Activated CD8-positive, alpha-beta memory T cell treated with anti-CD3 and anti-CD28 coated beads, Interleukin-2, amount 50 U/mL, for 24 hours (primary cell): ENCODE results near the gene NCKAP5.

Source experiments
- DNase-seq: peaks from one replicate; pipeline ENCODE4 v3.0.0-alpha.2; 2020; ENCODE audit errors: extremely low read depth

NCKAP5 gene

DNA sequence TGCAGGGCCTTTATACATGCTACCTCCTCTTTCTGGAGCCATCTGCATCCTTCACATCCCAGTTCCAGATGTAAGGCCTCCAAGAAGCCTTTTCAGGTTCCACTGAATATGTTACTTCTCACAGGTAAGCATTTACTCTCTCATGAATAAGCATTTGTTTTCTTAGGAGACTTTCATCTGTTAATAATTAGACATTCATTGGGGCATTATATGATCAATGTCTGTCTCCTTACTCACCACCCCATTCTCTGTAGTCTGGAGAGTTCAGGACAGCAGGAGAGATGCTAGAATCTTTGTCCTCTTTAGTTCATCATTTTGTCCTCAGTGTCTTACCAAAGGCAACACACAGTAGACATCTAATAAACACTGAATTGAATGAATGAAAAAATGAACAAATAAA, 185.7 kb downstream of the NCKAP5 start:
- no peak for DNase-seq

DNA sequence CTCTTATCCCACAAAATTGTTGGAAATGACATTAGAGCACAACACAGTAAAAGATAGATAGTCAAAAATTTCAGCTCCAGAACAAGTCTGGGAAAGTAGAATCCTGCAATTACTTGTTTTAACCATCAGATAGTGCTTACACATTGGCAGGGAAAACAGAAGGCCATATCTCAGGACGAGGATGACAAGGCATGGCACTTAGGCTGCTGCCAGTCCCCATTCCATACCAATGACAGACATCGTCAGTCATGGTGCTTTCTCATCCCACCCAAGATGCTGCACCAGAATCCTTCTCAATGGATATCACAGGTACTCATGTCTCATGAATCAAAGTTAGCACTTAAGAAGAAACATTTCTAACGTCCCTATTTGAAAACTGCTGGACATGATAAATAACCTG, 187.3 kb downstream of the NCKAP5 start:
- DNase-seq = no peak

DNA sequence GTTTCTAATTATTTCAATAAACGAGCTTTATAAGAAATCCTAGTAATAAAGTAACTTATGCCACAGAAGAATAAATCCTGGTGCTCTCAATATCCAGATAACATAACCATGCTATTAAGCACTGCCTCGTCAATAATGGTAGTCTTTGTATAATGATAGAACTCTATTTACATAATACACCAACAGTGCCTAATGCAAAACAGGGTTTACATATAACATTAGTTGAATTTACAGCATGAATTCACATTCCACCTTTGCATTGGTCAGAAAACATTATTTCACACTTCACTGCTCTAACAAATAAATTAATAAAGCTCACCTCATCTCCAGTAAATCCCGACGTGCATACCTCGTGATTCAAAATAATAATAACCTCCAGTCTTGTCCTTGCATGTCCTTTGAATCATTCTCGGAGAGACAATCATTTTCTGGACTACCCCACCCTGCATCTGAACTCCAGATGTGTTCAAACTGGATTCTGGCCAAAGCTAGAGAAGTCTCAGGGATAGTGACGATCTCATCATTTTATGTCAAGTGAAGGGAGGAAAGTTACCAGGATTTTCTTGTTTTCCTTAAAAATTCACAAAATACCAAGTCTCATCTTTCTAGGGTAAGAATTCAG, 189.2 kb downstream of the NCKAP5 start:
- DNase-seq = no peak

DNA sequence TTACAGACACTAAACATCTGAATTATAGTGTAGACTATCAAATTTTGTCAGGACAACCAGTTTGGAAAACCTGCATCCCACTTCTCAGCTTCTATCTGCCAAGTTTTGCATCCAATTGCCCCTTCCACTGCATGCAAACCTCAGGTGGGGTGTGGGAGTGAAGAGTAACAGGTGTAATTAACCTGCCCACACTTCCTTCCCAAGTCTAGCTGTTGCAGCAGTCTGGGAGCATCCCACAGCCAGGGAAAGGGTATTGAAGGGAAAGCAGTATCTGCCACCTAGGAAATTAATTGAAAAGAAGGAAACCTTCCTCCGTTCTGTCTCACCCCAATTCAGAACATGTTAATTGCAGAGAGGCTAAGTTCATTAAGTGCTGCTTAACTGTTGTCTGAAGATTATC, 189.9 kb downstream of the NCKAP5 start:
- DNase-seq = no peak

DNA sequence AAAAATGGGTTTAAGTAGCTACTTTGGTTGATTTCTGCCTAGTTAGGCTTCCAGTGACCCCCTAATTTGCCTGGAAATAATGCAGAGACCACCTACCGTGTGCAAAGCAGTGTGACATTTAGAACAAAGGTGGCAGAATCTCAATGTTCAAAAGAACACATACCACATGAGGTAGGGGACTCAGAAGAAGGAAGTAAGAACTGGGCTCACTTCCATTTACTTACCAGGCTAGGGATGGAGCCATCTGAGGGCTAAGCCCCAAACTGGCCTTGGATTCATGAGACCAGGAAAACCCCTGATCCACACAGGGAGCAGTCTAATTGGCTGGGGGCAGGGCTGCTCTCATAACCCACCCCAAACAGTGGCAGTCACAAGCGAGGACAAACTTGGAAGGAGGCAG, 190.7 kb downstream of the NCKAP5 start:
- no peak for DNase-seq

DNA sequence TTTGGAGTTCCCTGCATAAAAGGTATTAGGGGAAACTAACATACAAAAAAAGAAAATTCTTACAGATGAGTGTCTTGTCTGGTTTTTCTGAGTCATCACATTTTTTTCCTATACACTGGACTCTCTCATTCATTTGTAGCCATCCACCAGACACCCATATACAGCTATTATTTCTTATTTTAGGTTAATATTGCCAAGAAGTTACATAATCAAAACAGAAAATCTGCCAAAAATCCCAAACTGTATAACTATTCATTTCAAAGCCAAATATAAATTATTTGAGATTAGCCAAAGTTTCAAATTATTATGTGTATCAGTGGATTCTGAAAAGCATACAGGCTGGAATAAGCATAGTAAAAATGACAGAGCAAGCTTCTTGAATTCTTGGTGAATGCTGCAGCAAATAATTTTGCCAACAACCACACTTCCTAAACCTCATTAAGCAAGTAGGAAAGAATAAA, 191.2 kb downstream of the NCKAP5 start:
- DNase-seq = no peak

DNA sequence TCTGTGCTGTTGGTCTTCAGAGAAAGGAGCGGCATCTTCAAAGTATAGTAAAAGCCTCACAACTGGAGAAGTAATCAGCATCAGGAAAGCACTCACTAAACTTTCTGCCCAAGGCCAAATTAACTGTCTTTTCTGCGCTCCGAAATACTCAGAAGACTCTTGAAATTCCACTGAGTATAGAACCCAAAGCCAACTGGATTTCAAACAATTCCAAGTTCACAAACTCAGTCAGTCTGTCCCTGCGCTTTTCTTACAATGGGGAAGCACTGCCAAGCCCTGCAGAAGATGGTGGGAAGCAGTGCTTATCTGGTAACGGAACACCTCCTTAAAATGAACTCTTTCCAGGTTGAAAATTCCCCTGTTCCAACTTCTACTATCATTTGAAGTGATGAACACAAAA, 193.5 kb downstream of the NCKAP5 start:
- no peak for DNase-seq

DNA sequence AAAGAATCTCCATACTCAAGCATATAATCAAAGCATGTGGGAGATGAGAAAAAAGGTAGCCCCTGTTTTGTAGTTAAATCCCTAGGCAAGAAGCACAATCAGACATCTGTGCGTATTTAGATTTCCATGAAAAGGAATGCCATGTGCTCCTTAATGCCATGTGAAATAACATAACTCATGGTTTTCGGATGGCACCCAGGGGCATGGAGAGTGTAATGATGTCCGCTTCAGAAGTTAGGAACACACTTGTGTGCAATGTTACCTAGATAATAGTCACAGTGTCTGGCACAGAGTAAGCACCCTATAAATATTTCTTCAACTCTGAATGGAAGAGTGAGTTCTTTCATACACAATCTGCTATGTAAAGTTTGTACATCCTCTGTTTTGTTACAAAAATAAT, 197.0 kb downstream of the NCKAP5 start:
- no peak for DNase-seq

DNA sequence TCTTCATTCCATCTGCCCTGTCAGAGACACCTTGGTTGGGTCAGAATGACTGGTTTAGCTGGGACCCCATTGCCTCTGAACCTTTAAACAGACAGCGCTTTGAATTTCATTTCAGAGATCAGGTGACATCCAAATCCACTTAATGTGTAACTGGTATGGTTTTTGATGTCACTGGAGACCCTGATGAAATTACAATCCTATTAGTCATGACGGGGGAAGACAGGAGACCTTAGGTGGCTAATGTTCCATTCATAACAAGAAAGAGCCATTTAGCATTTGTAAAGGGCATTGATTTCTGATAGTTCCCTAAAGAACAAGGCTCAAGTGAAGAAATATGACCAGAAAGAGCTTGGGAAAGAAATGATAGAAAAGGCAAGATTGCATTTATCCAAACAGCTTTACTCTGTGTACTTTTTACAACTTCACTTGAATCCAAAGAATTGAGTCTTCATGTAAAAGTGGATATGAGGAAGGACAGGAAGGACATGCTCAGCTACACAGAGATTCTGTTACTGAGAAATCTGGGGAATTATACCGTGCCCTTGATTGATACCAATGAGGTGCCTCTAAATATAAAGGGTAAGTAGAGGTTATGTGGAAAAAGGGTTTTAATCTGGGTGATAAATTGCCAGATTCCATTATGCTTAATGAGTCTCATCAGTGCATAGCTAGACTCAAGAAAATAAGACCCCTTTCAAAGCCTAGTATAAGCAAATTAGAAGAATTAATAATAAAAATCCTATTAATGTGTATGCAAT, 198.2 kb downstream of the NCKAP5 start:
- DNase-seq = no peak

DNA sequence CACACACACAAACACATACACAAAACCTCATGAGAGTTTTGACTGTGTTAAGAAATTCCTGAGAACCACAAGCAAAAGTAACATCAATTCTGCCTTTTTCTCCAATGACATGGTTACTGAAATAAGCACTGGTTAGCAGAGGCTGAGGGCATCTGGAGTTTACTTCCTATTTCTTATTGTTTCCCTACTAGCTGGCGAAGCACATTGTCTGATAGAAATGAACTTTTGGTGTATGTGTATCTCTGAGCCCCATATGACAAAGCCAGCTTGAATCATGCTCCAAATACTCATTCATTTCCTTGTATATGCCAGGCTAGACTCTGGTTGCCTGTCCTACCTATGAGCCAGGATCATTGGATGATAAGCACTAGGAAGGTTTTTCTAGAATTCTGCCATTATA, 203.1 kb downstream of the NCKAP5 start:
- DNase-seq = no peak

DNA sequence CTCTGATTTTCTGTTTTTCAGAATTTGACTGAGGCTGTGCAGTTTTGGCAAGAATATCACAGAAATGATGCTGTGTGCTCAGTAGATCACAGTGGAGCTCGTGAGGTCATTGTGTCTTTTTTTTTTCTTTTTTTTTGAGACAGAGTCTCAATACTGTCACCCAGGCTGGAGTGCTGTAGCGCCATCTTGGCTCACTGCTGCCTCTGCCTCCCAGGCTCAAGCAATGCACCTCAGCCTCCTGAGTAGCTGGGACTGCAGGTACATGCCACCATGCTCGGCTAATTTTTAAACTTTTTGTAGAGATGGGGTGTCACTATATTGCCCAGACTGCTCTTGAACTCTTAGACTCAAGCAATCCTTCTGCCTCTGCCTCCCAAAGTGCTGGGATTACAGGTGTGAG, 203.6 kb downstream of the NCKAP5 start:
- no peak for DNase-seq

DNA sequence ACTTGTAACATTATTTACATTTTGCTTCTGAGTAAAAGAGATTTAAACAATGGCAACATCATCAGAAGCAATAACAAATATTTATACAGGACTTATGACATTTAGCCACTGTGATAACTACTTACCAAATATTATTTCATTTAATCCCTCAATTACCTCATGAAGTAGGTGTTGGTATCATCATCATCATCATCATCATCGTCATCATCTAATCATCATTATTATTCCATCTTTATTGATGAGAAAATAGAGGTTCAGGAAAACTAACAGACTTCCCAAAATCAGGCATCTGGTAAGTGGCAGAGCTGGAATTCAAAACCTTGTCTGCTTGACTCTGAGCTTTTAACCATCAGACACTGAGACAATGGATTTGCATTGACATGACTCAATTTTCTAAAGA, 204.4 kb downstream of the NCKAP5 start:
- DNase-seq = no peak

DNA sequence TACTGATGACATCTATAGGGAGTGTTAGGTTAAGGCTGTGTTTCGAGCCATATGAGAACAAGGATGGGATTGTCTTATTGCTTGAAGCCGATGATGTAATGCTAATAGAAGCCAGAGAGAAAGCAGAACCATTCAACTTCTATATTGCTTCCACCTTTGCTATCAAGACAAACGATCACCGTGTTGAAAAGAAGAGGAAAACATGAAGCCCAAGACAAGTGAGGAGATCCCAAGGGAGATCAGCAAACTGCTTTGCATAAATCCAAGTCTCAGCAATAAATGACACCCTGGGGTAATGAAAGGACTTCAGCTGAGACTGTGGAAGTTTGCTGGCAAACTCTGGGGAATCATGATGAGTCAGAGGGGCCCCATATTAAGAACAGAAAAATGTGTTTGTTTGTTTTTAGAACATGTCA, 206.2 kb downstream of the NCKAP5 start:
- no peak for DNase-seq

DNA sequence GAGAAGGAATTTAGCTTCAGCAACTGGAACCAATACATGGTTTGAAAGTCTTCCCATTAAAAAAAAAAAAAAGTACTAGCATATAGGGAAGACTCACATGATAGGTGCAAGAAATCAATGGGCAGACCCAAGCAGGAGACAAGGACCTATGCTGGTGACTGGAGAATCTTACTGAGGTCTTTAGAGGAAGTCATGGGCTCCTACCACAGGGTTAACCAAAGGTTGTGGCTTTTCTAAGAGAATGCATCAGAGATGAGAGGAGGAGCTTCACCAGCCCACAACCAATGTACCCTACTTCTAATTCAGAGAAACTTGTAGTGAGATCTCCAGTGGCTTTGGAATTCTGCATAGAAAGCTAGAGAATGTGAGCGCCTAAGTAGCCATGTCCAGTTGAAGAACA, 207.4 kb downstream of the NCKAP5 start:
- DNase-seq = no peak

DNA sequence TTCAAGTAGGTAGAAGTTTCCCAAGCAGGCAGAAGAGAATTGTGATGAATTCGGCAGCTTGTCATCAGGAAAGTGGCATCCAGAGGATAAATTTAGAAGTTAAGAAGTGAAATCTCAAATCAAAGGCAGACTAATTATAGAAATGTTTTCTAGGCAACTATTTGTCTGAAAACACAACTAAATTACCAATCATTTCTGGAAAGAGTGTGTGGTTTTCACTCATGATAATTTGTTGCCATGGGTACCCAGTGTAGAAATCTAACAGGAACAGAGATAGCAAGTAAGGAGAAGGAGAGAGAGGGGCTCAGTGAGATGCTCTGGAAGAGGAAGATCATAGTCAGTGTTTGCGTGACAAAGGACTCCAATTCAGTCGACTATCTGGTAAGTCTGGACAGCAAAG, 208.1 kb downstream of the NCKAP5 start:
- no peak for DNase-seq

DNA sequence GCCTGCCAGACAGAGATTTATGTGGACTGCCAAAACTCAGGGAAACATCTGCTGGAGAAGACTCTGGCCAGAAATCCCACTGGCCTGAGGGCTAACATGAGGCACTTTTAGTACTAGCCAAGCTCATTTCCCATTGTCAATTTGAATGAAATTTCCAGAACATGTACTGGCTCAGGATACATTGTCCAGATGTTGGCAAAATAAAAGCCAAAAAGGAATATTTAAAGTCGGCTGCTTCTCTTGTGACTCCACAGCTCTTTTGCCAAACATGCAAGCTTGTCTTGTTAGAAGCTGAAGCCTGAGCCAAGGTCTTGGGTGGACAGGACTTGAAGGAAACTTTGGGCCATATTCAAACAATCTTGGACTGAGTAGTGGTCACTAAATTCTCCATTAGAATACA, 215.5 kb downstream of the NCKAP5 start:
- no peak for DNase-seq

DNA sequence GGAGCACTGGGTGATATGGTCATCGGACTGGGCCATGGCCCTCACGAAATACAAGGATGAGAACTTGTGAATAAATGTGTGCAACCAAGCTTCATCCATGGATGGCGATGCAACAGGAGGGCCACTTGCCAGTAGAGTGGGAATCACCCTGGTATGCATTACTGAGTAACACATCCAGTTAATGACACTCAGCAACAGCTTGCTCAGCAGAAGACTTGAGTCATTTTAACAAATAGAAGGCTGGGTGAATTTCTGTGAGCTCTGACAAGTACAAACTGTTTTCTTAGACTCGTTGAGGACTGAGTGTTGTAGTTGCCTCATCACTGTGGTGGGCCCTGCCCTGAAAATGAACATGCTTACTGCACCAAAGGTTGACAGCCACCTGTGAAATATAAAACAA, 221.6 kb downstream of the NCKAP5 start:
- DNase-seq = no peak

DNA sequence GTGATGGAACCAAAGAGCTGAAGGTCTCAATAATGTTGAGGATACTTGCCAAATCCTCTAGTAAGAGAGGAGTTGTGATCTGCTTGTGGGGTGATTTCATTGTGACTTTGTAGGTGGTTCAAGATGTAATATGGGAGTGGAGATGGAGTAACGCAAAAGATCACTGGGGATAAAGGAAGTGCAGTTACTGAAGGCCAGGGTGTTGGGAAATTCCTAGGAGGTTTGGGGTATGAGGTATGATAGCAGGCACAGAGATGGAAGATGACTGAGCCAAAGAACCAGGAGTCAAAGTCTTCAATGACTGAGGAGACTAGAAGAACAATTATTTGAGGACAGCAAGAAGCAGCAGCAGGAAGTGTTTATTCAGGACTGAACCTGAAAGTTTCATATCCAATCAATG, 222.6 kb downstream of the NCKAP5 start:
- DNase-seq = no peak

DNA sequence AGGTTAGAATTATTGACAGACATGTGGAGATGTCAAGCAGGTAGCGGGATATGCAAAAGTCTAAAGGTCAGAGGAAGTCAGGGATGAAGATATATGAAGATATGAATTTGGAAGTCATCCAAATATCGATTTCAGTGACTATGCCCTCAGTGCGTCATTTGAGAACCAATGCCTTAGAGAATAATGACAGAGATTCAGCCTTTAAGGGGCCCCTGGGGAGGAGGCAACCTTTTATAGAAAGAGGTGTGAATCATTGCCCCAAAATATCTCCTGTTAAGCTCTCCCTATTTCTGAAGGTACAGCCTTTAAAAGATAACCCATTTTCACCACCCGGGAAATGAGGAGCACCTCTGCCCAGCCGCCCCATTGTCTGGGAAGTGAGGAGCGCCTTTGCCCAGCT, 223.4 kb downstream of the NCKAP5 start:
- DNase-seq = no peak

DNA sequence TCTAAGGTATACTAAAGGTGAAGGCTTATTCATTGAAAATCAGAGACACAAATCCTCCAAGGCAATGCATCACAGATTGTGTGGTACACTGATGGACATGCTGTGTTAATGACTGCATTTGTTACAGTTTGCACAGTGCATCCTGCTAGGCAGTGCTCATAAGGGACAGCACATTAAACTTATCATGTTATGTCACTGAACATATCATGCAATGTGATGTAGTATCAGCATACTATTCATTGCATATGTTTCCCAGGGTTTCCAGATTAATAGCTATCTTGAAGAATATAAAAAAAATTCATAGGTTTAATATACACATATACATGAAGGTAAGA, 225.3 kb downstream of the NCKAP5 start:
- no peak for DNase-seq

DNA sequence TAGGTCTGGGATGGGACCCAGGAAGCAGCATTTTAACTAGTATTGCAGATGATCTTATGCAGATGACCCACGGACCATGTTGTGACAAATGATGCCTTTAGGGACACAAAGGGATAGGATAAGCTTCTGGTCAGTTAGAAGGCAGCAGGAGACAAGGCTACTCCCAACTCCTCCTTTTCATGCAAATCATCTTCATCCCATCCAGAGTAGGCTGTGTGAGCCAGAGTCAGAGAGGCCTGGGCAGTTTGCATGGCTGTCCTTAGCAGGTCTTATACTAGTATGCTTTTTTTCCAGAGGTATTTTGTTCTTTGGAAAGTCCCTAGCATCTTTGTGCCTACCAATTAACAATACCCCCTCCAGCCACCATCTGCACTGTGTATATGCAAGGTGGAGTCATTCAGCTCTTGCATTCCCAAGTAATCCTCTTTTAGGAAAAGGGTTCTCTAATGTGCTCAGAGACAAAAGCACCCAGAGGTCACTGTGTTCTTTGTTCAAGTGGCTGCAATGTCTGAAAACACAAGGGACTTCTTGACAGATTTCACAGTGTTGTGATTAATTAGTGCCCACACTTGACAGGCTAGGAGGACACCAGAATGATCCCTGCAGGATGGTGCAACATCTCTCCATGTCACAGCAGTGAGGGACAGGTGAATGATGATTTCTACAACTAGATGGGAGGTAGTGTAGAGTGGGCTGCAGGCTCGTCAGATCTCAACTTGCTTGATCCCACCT, 225.8 kb downstream of the NCKAP5 start:
- DNase-seq = no peak

DNA sequence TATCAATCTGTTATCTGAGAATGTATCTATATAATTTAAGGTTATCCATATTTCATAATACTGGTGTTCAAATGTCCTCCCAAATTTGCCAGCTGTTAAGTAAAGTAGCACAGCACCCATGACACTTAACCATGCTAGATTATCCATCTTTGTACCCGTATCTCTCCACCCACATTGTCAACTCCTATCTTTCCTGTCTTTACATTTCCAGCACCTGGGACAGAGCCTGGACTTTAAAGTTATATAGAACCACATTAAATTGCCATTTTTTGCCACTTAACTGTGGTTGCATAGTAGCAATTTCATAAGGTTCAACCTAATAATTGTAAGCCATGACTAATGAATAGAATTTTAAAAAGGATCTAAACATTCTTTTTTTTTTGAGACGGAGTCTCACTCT, 226.7 kb downstream of the NCKAP5 start:
- no peak for DNase-seq

DNA sequence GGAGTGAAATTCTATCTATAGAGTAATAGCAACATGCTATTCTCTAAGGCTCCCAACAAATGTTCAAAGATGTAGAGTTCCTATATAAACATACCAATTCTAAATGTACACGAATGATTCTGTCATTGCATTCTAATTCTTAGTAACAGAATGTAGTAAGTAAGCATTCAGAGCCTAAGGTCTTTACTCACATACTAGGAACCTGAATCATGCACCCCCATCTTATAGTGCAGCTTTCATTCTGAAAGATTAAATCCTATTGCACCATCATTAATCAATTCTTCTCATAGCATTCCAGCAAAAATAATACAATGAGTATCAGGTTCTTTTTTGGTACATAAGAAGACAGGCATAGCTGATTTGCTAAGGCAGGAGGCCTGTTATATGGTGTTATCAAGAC, 230.0 kb downstream of the NCKAP5 start:
- DNase-seq = no peak
